Measurements from ENCODE around the gene LRRC3B. TPM values are rescaled to one million over a fixed set of nuclear protein-coding genes. Genes with fewer than 3 reads are reported as not detected.

LRRC3B gene
- total RNA-seq, 2 experiments from 2014 or later = not detected

GRCh38 chr3:26625187-26625586 is 2.6 kb downstream of the LRRC3B start:
- Histone ChIP-seq H4K20me1 (ENCODE audit: insufficient read depth, low read length) (no peaks in the 10 kb centered on the region), H3K9me2 (ENCODE audit: insufficient read depth, low read length) (no peaks in the 10 kb centered on the region), H3K79me2 (ENCODE audit: insufficient read depth, low read depth, low read length) (no peaks in the 10 kb centered on the region), H3K27ac (ENCODE audit: low read depth, low read length, poor library complexity, severe bottlenecking) (no peak overlapping the region), H3K9me3 (ENCODE audit: low read length) (no peaks in the 10 kb centered on the region), H3K36me3 (ENCODE audit: insufficient read depth, low read length) (no peaks in the 10 kb centered on the region), H2AFZ (ENCODE audit: low read length) (no peak overlapping the region), H3K4me2 (ENCODE audit: low read length) (no peak overlapping the region), H3K4me3 (ENCODE audit: low read depth, low read length, poor library complexity, severe bottlenecking) (no peak overlapping the region), H3K4me1 (ENCODE audit: insufficient read depth, low read length, poor library complexity, severe bottlenecking) (no peaks in the 10 kb centered on the region)
- POLR2A ChIA-PET = no interaction called here
- CTCF ChIA-PET (ENCODE audit: unreplicated experiment) = no interaction called here
- TF ChIP-seq CTCF (conservative IDR thresholded peaks at IDR 0.05; ENCODE audit: low read length) = no peak
- DNase-seq (ENCODE audit: low spot score) = no peak
- no TSS peak for BruUV-seq (replicated peaks)
- intact Hi-C loops (cut with micrococcal nuclease; ENCODE audit: unreplicated experiment) = no loop called here

GRCh38 chr3:26627080-26627479 is 4.5 kb downstream of the LRRC3B start:
- H3K4me3 ChIP-seq (ENCODE audit: low read depth, low read length, poor library complexity, severe bottlenecking) = no peak overlapping the region
- no TSS peak for BruUV-seq (replicated peaks)
- no peak for TF ChIP-seq EZH2phosphoT487 (IDR thresholded peaks at IDR 0.05; ENCODE audit: borderline replicate concordance, low read depth, low read length)
- TF ChIP-seq CTCF (conservative IDR thresholded peaks at IDR 0.05; ENCODE audit: low read length) = no peak
- no peaks in the 10 kb centered on the region for H3K4me1 ChIP-seq (ENCODE audit: insufficient read depth, low read length, poor library complexity, severe bottlenecking)
- no peak overlapping the region for H3K27ac ChIP-seq (ENCODE audit: low read depth, low read length, poor library complexity, severe bottlenecking)
- H3K9me2 ChIP-seq (ENCODE audit: insufficient read depth, low read length) = no peaks in the 10 kb centered on the region
- H2AFZ ChIP-seq (ENCODE audit: low read length) = no peak overlapping the region
- no peaks in the 10 kb centered on the region for H3K9me3 ChIP-seq (ENCODE audit: low read length)
- ChIA-PET CTCF (ENCODE audit: unreplicated experiment) (no interaction called here), POLR2A (no interaction called here)
- H3K4me2 ChIP-seq (ENCODE audit: low read length) = no peak overlapping the region
- no peak for DNase-seq (ENCODE audit: low spot score)
- H4K20me1 ChIP-seq (ENCODE audit: insufficient read depth, low read length) = no peaks in the 10 kb centered on the region
- no peaks in the 10 kb centered on the region for H3K36me3 ChIP-seq (ENCODE audit: insufficient read depth, low read length)
- H3K79me2 ChIP-seq (ENCODE audit: insufficient read depth, low read depth, low read length) = no peaks in the 10 kb centered on the region
- intact Hi-C loops (cut with micrococcal nuclease; ENCODE audit: unreplicated experiment) = no loop called here

GRCh38 chr3:26628915-26629314 is 6.3 kb downstream of the LRRC3B start:
- POLR2A ChIA-PET = interaction anchor here (0.5 to 0.7 kb wide), 3 partner anchors 251 to 584 kb away, joined by 4 read pairs; no protein-coding TSS in a partner anchor
- Histone ChIP-seq H3K9me3 (ENCODE audit: low read length) (no peaks in the 10 kb centered on the region), H3K36me3 (ENCODE audit: insufficient read depth, low read length) (no peaks in the 10 kb centered on the region), H3K4me3 (ENCODE audit: low read depth, low read length, poor library complexity, severe bottlenecking) (no peak overlapping the region), H3K27ac (ENCODE audit: low read depth, low read length, poor library complexity, severe bottlenecking) (no peak overlapping the region), H3K4me2 (ENCODE audit: low read length) (no peak overlapping the region), H3K79me2 (ENCODE audit: insufficient read depth, low read depth, low read length) (no peaks in the 10 kb centered on the region), H4K20me1 (ENCODE audit: insufficient read depth, low read length) (no peaks in the 10 kb centered on the region), H3K9me2 (ENCODE audit: insufficient read depth, low read length) (no peaks in the 10 kb centered on the region), H3K4me1 (ENCODE audit: insufficient read depth, low read length, poor library complexity, severe bottlenecking) (no peaks in the 10 kb centered on the region), H2AFZ (ENCODE audit: low read length) (no peak overlapping the region)
- DNase-seq (ENCODE audit: low spot score) = no peak
- CTCF ChIA-PET (ENCODE audit: unreplicated experiment) = no interaction called here
- intact Hi-C loops (cut with micrococcal nuclease; ENCODE audit: unreplicated experiment) = no loop called here
- no TSS peak for BruUV-seq (replicated peaks)
- TF ChIP-seq EZH2phosphoT487 (IDR thresholded peaks at IDR 0.05; ENCODE audit: borderline replicate concordance, low read depth, low read length) (no peak), CTCF (conservative IDR thresholded peaks at IDR 0.05; ENCODE audit: low read length) (no peak)

Measured in OCI-LY7 (cell line).